Measurements from ENCODE around the gene CST9L. TPM values are rescaled to one million over a fixed set of nuclear protein-coding genes. Genes with fewer than 3 reads are reported as not detected.

Gene CST9L
- total and polyA plus RNA-seq, 12 donors: not detected

- DNase-seq (no peak), ATAC-seq (no peak)
- no peaks in the 10 kb centered on the region for H3K4me1 ChIP-seq
- no peak overlapping the region for H3K27ac ChIP-seq
- intact Hi-C loops (cut with DNase I): no loop called here
- TF ChIP-seq, protein P1, sequence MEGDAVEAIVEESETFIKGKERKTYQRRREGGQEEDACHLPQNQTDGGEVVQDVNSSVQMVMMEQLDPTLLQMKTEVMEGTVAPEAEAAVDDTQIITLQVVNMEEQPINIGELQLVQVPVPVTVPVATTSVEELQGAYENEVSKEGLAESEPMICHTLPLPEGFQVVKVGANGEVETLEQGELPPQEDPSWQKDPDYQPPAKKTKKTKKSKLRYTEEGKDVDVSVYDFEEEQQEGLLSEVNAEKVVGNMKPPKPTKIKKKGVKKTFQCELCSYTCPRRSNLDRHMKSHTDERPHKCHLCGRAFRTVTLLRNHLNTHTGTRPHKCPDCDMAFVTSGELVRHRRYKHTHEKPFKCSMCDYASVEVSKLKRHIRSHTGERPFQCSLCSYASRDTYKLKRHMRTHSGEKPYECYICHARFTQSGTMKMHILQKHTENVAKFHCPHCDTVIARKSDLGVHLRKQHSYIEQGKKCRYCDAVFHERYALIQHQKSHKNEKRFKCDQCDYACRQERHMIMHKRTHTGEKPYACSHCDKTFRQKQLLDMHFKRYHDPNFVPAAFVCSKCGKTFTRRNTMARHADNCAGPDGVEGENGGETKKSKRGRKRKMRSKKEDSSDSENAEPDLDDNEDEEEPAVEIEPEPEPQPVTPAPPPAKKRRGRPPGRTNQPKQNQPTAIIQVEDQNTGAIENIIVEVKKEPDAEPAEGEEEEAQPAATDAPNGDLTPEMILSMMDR (IDR thresholded peaks at IDR 0.05): no peak
- H3K27me3 ChIP-seq: no peaks in the 10 kb centered on the region
- H3K4me3 ChIP-seq: no peak overlapping the region
- 63 to 75% methylated on average over 1 of the region's 1 CpG for WGBS, 2 donors
- no peaks in the 10 kb centered on the region for H3K9me3 ChIP-seq
- no peaks in the 10 kb centered on the region for H3K36me3 ChIP-seq
These were observed 27.7 kb upstream of the CST9L start for GRCh38 chr20:23595941-23596340.

DNA sequence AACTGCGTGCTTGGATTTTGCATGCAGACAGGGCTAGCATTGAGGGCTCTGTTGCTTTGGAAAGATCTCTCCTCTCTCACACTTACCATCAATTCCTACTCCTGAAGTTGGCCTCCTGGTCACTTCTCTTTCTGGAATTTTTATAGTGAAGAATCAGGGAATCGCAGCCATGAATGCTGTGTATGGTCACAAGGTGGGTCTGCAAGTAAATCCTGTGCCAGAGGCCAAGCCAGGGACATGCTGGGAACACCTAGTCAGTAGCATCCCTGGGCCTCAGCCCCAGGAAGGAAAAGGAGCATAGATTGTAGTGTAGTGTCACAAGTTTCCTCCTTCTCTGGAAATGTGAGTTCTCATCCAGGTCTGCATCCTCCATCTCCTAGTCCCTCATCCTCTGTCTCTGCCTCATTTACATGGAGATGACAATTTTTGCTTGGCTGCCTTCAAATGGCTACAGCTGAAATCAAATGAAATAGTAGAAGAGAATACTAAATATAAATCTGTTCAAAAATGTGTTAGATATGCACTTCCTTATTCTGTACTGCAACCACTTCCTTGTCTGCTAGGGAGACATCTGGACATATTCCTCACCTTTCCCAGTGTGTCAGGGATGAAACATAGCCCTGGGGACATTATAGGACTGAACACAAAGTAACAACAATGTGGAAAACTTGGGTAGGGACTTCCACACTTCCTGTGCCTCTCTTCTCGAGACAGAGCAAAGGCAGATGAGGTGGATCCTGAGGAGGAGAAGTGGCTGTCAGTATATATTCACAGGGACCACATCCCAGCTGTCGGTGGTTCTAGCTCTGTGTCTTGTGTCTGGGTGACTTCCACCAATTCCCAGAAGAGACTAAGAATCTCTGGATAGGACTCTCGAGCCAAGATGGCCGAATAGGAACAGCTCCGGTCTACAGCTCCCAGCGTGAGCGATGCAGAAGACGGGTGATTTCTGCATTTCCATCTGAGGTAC is 20.4 kb upstream of the CST9L start:
- Histone ChIP-seq H3K27me3 (peaks cover 0 to 27% (median 13%) of the 10 kb centered on the region in 7 donors), H3K4me3 (no peak overlapping the region), H3K9me3 (no peaks in the 10 kb centered on the region), H3K4me1 (no peaks in the 10 kb centered on the region), H3K36me3 (no peaks in the 10 kb centered on the region), H3K27ac (no peak overlapping the region)
- 81 to 84% methylated on average over 10 of the region's 10 CpGs for WGBS, 2 donors
- intact Hi-C loops (cut with DNase I): no loop called here
- DNase-seq (no peak), ATAC-seq (no peak)
- TF ChIP-seq, protein P1 (IDR thresholded peaks at IDR 0.05): no peak

GRCh38 chr20:23587631-23588030 is 19.3 kb upstream of the CST9L start:
- intact Hi-C loops (cut with DNase I): no loop called here
- Histone ChIP-seq H3K27me3 (peaks cover 0 to 34% (median 13%) of the 10 kb centered on the region in 7 donors), H3K36me3 (no peaks in the 10 kb centered on the region), H3K4me1 (no peaks in the 10 kb centered on the region), H3K4me3 (no peak overlapping the region), H3K9me3 (no peaks in the 10 kb centered on the region), H3K27ac (no peak overlapping the region)
- TF ChIP-seq, protein P1 (IDR thresholded peaks at IDR 0.05): no peak
- DNase-seq (no peak), ATAC-seq (no peak)
- 74 to 89% methylated on average over 7 of the region's 7 CpGs for WGBS, 2 donors

DNA sequence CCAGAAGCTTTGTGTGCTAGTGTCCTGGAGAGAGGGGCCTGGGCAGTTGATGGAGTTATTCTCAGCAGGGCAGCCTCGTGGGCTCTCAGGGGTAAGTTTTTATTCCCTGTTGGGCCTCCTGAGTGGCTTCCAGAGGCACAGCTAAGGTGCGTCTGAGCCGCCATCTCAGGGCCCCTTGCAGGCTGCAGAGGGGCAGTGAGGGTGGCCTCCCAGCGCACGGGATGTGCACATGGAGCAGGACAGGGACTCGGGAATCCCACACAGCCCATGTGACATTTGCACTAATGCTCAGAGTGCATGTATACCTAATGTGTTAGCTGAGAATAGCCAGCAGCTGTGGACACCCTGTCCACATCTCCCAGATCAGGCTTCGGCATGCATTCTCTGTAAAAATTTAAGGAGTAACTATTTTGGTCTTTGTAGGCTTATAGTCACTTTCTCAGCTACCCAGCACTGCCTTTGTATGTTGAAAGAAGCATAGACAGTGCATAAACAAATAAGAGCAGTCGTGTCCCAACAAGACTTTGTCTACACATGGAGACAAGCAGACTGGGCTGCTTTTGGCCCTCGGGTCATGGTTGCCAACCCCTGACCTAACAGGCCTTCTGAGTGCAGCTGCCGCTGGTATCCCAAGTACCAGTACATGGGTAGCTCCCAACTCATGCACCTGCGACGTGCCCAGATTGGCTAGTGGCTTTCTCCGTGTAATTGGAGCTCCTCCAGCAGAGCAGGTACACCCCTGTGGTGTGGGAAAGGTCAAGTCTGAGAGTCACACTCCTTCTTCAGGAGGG is 18.6 kb upstream of the CST9L start:
- TF ChIP-seq, protein P1 (IDR thresholded peaks at IDR 0.05): no peak
- H3K36me3 ChIP-seq: no peaks in the 10 kb centered on the region
- no peaks in the 10 kb centered on the region for H3K9me3 ChIP-seq
- intact Hi-C loops (cut with DNase I): no loop called here
- DNase-seq: no peak
- ATAC-seq: no peak
- no peaks in the 10 kb centered on the region for H3K4me1 ChIP-seq
- no peak overlapping the region for H3K4me3 ChIP-seq
- H3K27ac ChIP-seq: no peak overlapping the region
- peaks cover 0 to 35% (median 13%) of the 10 kb centered on the region in 7 donors for H3K27me3 ChIP-seq
- 67 to 77% methylated on average over 13 of the region's 13 CpGs for whole genome bisulfite sequencing, 2 donors
